Stimulated activated CD4-positive, alpha-beta T cell treated with anti-CD3 and anti-CD28 coated beads, TNF-alpha, amount 100 ng/mL, for 1 hour (primary cell): ENCODE results near the gene NUCB2.
"Not testable (repeated sequence)": the region's sequence is repeated elsewhere in the genome, so short reads cannot be mapped to it uniquely, and the experiment has no call there.

Experiments used
- DNase-seq, 3 donors: peaks; one replicate each; pipeline ENCODE4 v3.0.0-alpha.2; 2020; ENCODE audit warnings: low read depth in 3 of 3, low spot score in 1 of 3

Gene NUCB2

GRCh38 chr11:17276236-17277023 lies at the start of gene NUCB2:
Gene NUCB2, plus strand, starts transcription at chr11:17276739. Its CDS starts 18,585 bp downstream, at chr11:17295324.
- peak; percentile 89 to 94 (median 89) for DNase-seq

GRCh38 chr11:17228186-17228925 lies 48.2 kb upstream of the NUCB2 start:
- DNase-seq: not testable (repeated sequence)

- no peak for DNase-seq
Observed at GRCh38 chr11:17229481-17230152, 46.9 kb upstream of the NUCB2 start.

- no peak for DNase-seq
Observed at GRCh38 chr11:17230867-17231851, 45.4 kb upstream of the NUCB2 start.

GRCh38 chr11:17233101-17233500 lies 43.4 kb upstream of the NUCB2 start:
- no peak for DNase-seq

GRCh38 chr11:17238377-17238776 lies 38.2 kb upstream of the NUCB2 start:
- no peak for DNase-seq

- not testable (repeated sequence) for DNase-seq
Observed at GRCh38 chr11:17239927-17240326, 36.6 kb upstream of the NUCB2 start.

GRCh38 chr11:17240780-17241179 lies 35.8 kb upstream of the NUCB2 start:
- no peak for DNase-seq

GRCh38 chr11:17242954-17243353 lies 33.6 kb upstream of the NUCB2 start:
- DNase-seq: not testable (repeated sequence)

GRCh38 chr11:17244046-17244445 lies 32.5 kb upstream of the NUCB2 start:
- DNase-seq: no peak

GRCh38 chr11:17250561-17251350 lies 25.8 kb upstream of the NUCB2 start:
- DNase-seq: no peak

GRCh38 chr11:17252704-17253103 lies 23.8 kb upstream of the NUCB2 start:
- no peak for DNase-seq

GRCh38 chr11:17256512-17256911 lies 20.0 kb upstream of the NUCB2 start:
- no peak for DNase-seq

- DNase-seq: no peak
Observed at GRCh38 chr11:17257196-17257595, 19.3 kb upstream of the NUCB2 start.

- no peak for DNase-seq
Observed at GRCh38 chr11:17258670-17259069, 17.9 kb upstream of the NUCB2 start.

GRCh38 chr11:17259519-17259918 lies 17.0 kb upstream of the NUCB2 start:
- DNase-seq: no peak

GRCh38 chr11:17260020-17260419 lies 16.5 kb upstream of the NUCB2 start:
- DNase-seq: no peak

GRCh38 chr11:17263769-17264168 lies 12.8 kb upstream of the NUCB2 start:
- no peak for DNase-seq

GRCh38 chr11:17266781-17267180 lies 9.8 kb upstream of the NUCB2 start:
- no peak for DNase-seq

- DNase-seq: no peak
Observed at GRCh38 chr11:17267576-17267975, 9.0 kb upstream of the NUCB2 start.
